ENCODE data around the gene IL12RB2. TPM values are rescaled to one million over a fixed set of nuclear protein-coding genes. Genes with fewer than 3 reads are reported as not detected.

IL12RB2 gene
- total RNA-seq, 4 donors from 2014 or later: 0.50 to 2.8 (median 1.7) TPM; not detected in 1

- TF ChIP-seq POLR2A (IDR thresholded peaks at IDR 0.05): no peak
- TF ChIP-seq EP300 (IDR thresholded peaks at IDR 0.05): no peak
- no peak for TF ChIP-seq CTCF (IDR thresholded peaks at IDR 0.05)
- TF ChIP-seq POLR2AphosphoS5 (IDR thresholded peaks at IDR 0.05): no peak
Observed at GRCh38 chr1:67316918-67317317, 9.2 kb downstream of the IL12RB2 start.

GRCh38 chr1:67317803-67318202 lies 10.1 kb downstream of the IL12RB2 start:
- 88 to 92% methylated on average over 4 of the region's 4 CpGs for WGBS, 2 donors (ENCODE audit: low coverage in 1 of 2)
- TF ChIP-seq POLR2A (IDR thresholded peaks at IDR 0.05): no peak
- TF ChIP-seq POLR2AphosphoS5 (IDR thresholded peaks at IDR 0.05): no peak
- TF ChIP-seq CTCF (IDR thresholded peaks at IDR 0.05): no peak
- TF ChIP-seq EP300 (IDR thresholded peaks at IDR 0.05): no peak

More at GRCh38 chr1:67316918-67317317, 9.2 kb downstream of the IL12RB2 start:
- Histone ChIP-seq H3K27me3 (peaks cover 3% of the 10 kb centered on the region), H3K4me3 (no peak overlapping the region), H3K4me1 (no peaks in the 10 kb centered on the region), H3K36me3 (no peaks in the 10 kb centered on the region), H3K27ac (no peak overlapping the region), H3K9me3 (no peaks in the 10 kb centered on the region)
- ATAC-seq: no peak
- WGBS, 2 donors (ENCODE audit: low coverage in 1 of 2): 76 to 86% methylated on average over 1 to 2 of the region's 2 CpGs

GRCh38 chr1:67322442-67322841 lies 14.8 kb downstream of the IL12RB2 start:
- no peaks in the 10 kb centered on the region for H3K9me3 ChIP-seq
- H3K27ac ChIP-seq: no peak overlapping the region
- 75% methylated on average over 1 of the region's 1 CpG; no CpG with 5 or more reads in 1 of the 2 donors for WGBS, 2 donors (ENCODE audit: low coverage in 1 of 2)
- H3K36me3 ChIP-seq: no peaks in the 10 kb centered on the region
- ATAC-seq: no peak
- no peak overlapping the region for H3K4me3 ChIP-seq
- TF ChIP-seq POLR2A (IDR thresholded peaks at IDR 0.05) (no peak), POLR2AphosphoS5 (IDR thresholded peaks at IDR 0.05) (no peak)
- no peaks in the 10 kb centered on the region for H3K4me1 ChIP-seq
- peaks cover 3% of the 10 kb centered on the region for H3K27me3 ChIP-seq

More at GRCh38 chr1:67317803-67318202, 10.1 kb downstream of the IL12RB2 start:
- Histone ChIP-seq H3K4me3 (no peak overlapping the region), H3K27me3 (peaks cover 3% of the 10 kb centered on the region), H3K9me3 (no peaks in the 10 kb centered on the region), H3K27ac (no peak overlapping the region), H3K36me3 (no peaks in the 10 kb centered on the region), H3K4me1 (no peaks in the 10 kb centered on the region)
- no peak for ATAC-seq

- Histone ChIP-seq H3K27ac (no peak overlapping the region), H3K4me3 (no peak overlapping the region), H3K4me1 (no peaks in the 10 kb centered on the region), H3K27me3 (peaks cover 3% of the 10 kb centered on the region), H3K9me3 (no peaks in the 10 kb centered on the region), H3K36me3 (no peaks in the 10 kb centered on the region)
- 88 to 100% methylated on average over 3 of the region's 3 CpGs for WGBS, 2 donors (ENCODE audit: low coverage in 1 of 2)
- no peak for TF ChIP-seq CTCF (IDR thresholded peaks at IDR 0.05)
- no peak for TF ChIP-seq POLR2A (IDR thresholded peaks at IDR 0.05)
- TF ChIP-seq POLR2AphosphoS5 (IDR thresholded peaks at IDR 0.05): no peak
- TF ChIP-seq EP300 (IDR thresholded peaks at IDR 0.05): no peak
- ATAC-seq: no peak
Observed at GRCh38 chr1:67323087-67323486, 15.4 kb downstream of the IL12RB2 start.

- Histone ChIP-seq H3K9me3 (no peaks in the 10 kb centered on the region), H3K36me3 (no peaks in the 10 kb centered on the region), H3K4me3 (no peak overlapping the region), H3K4me1 (no peaks in the 10 kb centered on the region), H3K27me3 (no peaks in the 10 kb centered on the region), H3K27ac (no peak overlapping the region)
- no peak for TF ChIP-seq POLR2AphosphoS5 (IDR thresholded peaks at IDR 0.05)
- no peak for TF ChIP-seq EP300 (IDR thresholded peaks at IDR 0.05)
- TF ChIP-seq POLR2A (IDR thresholded peaks at IDR 0.05): no peak
- no peak for TF ChIP-seq CTCF (IDR thresholded peaks at IDR 0.05)
- 88 to 96% methylated on average over 7 to 8 of the region's 8 CpGs for WGBS, 2 donors (ENCODE audit: low coverage in 1 of 2)
- ATAC-seq: no peak
Observed at GRCh38 chr1:67324068-67324467, 16.4 kb downstream of the IL12RB2 start.
